GM19467 (cell line): Measurements from ENCODE around the gene OR4K5.
"Not testable (repeated sequence)": the region's sequence is repeated elsewhere in the genome, so short reads cannot be mapped to it uniquely, and the experiment has no call there.

Source experiments
- ATAC-seq: cut with Tn5 transposase; IDR thresholded peaks from one replicate; pipeline ENCODE4 v1.9.1; 2021; ENCODE audit warnings: mild to moderate bottlenecking, moderate library complexity; ENCODE audit not compliant: unreplicated experiment

Gene OR4K5, protein sequence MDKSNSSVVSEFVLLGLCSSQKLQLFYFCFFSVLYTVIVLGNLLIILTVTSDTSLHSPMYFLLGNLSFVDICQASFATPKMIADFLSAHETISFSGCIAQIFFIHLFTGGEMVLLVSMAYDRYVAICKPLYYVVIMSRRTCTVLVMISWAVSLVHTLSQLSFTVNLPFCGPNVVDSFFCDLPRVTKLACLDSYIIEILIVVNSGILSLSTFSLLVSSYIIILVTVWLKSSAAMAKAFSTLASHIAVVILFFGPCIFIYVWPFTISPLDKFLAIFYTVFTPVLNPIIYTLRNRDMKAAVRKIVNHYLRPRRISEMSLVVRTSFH

GRCh38 chr14:19920021-19920657 is at the start of gene OR4K5:
Gene OR4K5 (plus strand): TSS chr14:19920607. CDS start chr14:19920607, 0 bp downstream.
- no peak for ATAC-seq

GRCh38 chr14:19873178-19873577 is 47.2 kb upstream of the OR4K5 start:
- ATAC-seq, result no peak

DNA sequence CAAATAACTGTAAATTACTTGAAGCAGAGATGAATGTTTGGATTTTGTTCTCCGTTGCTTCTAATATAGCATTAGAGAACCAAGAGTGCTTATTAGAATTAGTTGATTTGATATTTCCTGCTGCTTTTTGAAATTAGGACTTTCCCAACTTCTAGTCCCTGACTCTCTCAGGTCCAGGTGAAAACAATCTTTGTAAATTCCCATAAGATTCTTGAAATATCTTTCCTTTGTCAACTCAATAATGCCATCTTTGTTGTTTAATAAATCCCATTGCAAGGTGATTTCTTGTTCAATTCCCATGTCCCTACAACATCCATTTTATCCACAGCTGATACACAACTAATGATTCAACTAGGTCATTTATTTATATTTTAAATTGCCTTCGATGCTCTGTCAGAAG is 45.6 kb upstream of the OR4K5 start, which contains the start of gene OR4K2:
OR4K2 (plus strand) TSS at position 301 of the 400 bp plus-strand sequence. CDS start 1,126 bp downstream, outside the sequence.
- ATAC-seq, result no peak

- no peak for ATAC-seq
Observed at GRCh38 chr14:19878029-19878642, 42.3 kb upstream of the OR4K5 start.

GRCh38 chr14:19895282-19895681 is 25.1 kb upstream of the OR4K5 start:
- no peak for ATAC-seq

DNA sequence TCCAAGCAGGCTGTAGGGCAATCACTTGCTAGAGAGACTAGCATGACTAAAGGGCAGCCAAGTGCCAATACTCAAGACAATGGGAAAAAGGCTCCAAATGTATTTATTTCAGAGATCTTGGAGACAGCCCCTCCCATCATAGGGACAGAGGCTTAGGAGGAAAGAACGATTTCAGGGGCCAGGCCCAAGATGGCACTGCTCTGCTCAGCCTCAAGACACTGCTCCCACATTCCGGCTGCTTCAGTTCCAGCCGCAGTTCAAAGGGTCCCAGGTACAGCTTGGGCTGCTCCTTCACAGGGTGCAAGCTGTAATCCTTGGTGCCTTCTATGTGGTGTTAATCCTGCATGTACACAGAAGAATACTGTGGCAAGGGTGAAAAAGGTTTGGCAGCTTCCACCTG is 19.4 kb upstream of the OR4K5 start:
- ATAC-seq, result no peak

DNA sequence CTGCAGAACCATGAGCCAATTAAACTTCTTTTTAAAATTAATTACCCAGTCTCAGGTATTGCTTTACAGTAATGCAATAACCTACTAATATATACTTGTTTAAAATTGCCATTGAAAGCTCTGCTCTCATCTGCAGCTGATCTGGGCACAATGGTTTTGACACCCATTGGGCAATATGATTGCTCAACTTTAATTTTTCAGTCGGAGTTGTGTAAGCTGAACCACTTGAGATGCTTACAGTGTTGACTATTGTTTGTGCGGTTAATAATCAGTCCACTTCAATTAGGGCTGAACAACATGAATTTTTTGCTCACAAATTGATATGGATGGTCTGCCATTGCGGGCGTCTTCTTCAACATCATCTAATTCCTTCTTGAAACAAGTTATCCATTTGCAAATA is 18.0 kb upstream of the OR4K5 start:
- no peak for ATAC-seq

DNA sequence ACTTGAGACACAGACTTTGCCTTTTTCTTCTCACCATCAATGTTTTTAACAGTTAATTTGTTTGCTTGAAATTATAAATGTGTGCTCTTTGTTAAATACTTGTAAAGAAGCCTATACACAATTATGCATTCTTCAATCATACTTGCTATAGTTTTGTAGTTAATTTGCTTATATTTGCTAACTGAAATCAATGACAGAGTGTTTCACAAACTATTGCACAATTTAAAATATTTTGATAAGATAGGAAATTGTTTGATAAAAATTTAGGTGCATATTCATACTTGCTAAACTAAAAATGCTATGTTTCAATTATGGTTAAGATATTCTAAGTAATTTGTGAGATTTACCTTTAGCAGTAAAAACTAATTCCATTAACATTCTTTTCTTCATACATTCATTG is 13.7 kb upstream of the OR4K5 start:
- no peak for ATAC-seq

GRCh38 chr14:19911114-19911513 is 9.3 kb upstream of the OR4K5 start:
- ATAC-seq, result no peak

- no peak for ATAC-seq
Observed at GRCh38 chr14:19917243-19917642, 3.2 kb upstream of the OR4K5 start.

DNA sequence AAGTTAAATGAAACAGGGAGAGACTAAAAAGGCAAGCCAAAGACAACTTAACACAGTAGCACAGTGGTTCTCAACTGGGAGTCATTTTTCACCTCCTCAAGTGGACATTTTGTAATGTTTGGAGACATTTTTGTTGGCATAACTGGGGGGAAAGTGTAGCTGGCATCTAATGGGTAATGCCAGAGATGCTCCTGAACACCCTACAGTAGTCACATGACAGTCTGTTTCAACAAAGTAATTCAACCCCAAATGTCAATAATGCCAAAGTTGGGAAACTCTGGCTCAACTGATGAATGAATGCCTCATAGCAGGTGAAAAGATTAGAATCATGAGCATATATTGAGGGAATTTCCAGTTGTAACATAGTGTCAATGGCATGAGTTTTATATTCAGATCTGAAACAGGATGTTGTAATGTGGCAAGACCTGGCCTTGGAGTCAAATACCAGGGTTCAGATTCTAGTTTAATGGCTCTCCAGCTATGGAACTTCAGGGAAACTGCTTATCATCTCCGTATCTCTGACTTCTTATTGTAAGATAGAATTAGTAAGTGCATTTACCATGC is 2.4 kb upstream of the OR4K5 start:
- no peak for ATAC-seq

DNA sequence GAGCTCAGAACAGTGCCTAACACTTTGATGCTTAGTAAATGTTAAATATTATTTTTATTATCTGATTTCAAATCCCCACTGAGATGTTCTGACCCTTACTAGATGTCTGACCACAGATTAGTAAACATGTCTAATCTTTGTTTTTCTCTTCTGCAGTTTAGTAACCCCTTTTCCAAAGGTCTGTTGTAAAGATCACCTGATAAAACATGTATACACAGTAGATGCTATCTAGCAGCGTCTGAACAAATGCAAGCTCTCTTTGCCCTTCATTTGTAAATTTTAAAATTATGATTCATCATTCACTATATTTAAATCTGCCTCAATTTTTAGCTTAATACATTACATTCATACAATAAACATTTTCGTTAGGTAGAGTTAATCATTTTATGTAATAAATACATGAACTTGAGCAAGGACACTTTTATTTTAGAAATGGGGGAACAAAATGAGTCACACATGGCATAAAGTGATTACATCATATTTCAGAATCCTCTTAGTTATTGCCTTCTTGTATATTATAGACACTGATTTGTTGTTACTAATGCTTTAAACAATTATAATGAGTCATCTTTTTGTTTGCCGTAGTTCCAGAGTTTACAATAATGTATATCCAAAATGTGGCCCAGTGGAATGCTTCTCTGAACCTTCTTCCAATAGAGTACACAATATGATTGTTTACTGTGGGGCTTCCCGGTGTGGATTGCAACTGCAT is 1.7 kb upstream of the OR4K5 start:
- no peak for ATAC-seq

DNA sequence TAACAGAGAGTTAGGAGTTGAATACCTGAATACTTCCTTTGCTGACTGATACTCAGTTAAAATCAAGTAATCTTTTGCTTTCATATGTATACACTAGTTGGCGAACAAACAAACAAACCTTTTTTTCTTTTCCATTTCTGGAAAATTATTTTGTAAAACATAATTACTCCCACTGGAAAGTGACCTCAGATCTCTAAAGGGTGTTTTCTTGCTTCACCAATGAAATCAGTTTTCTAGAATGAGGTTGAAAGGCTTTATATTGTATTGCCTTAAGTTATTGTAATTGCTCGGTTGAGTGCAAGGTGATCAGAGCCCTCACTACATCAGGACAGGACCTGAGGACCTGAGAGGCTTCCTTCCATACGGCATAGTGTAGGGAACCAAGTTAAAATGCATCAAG is 10.2 kb downstream of the OR4K5 start, which contains the start of gene OR4K1:
OR4K1 (plus strand) TSS at position 301 of the 400 bp plus-strand sequence. CDS start 4,750 bp downstream, outside the sequence.
- no peak for ATAC-seq

DNA sequence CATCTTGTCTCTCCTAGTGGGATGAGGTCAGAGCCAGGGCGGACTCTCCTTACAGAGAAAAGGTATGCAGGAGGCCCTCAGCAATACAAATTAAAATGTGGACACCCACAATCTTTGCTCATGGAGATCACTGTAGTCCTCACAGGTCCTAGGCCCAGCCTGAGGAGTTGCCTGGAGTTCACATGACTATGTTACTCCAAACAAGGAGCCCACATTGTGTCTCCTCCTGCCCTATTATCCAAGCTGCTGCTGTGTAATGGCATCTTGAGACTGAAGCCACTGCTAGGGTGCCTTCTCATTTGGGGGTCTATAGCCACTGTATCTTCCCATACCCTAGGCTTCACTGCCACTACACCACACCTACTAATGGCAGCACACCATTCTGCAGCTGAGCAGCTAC is 21.3 kb downstream of the OR4K5 start:
- no peak for ATAC-seq

GRCh38 chr14:19947413-19948090 is 27.1 kb downstream of the OR4K5 start:
- ATAC-seq, result no peak

DNA sequence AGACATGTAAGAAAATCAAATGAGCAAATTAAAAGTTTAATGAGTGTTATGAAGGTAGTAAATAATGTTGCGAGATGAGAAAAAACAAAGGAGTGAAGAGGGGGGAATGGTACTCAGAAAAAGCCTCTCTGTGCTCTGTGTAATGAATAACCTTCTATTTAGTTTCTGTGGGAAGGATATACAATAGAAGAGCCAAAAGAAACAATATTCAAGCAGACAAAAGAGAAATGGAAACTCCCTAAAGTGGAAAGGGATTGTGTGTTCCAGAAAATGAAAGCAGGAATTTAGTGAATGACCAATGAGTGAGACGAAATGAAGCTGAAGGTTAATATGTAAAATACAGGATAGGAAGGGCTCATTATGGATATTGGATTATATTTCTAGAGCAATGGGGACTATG is 28.8 kb downstream of the OR4K5 start:
- ATAC-seq, result no peak

DNA sequence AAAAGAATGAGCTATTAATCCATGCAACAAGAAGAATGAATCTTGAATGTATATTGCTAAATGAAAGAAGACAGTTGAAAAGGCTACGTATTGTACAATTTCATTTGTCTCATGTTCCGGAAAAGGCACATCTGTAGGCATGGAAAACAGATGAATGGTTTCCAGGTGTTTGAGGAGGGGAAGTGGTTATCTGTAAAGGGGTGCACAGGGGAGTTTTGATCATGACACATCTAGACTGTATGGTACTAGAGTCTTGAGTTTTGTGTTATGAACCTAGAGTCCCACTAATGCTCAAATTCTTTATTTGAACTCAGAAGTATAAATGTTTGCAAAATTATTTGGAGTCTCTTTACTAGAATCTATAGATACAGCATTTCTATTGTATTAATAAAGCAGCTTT is 49.3 kb downstream of the OR4K5 start:
- ATAC-seq, result not testable (repeated sequence)
